H1 (cell line): ENCODE data around the gene GSTA2. TPM values are rescaled to one million over a fixed set of nuclear protein-coding genes. Genes with fewer than 3 reads are reported as not detected.
A peak's percentile ranks its signal among the peaks of the same experiment; 100 is the strongest.

Experiments
- ASH2L ChIP-seq: fragments of 200-600, 300-600 bp; sonication (generic); IDR thresholded peaks from one replicate; pipeline ENCODE4 v1.7.1; 2017; ENCODE audit warnings: low read length
- BRCA1 ChIP-seq: IDR thresholded peaks from 2 replicates; pipeline ENCODE4 v1.6.1; 2012; ENCODE audit warnings: low read depth, low read length, improper control_type of control experiment
- CEBPB ChIP-seq: IDR thresholded peaks from 2 replicates; pipeline ENCODE4 v1.6.1; 2012; ENCODE audit warnings: low read depth, low read length
- CHD1 ChIP-seq: IDR thresholded peaks from 2 replicates; pipeline ENCODE4 v1.6.1; 2012; ENCODE audit warnings: low read depth, low read length, improper control_type of control experiment
- EGR1 ChIP-seq: IDR thresholded peaks from 2 replicates; pipeline ENCODE4 v1.6.1; 2011; ENCODE audit warnings: low read depth, low read length, borderline replicate concordance
- GABPA ChIP-seq: IDR thresholded peaks from 2 replicates; pipeline ENCODE4 v1.6.1; 2011; ENCODE audit warnings: mild to moderate bottlenecking, low read length, moderate library complexity, borderline replicate concordance; ENCODE audit not compliant: insufficient read depth
- JUND ChIP-seq: IDR thresholded peaks from 2 replicates; pipeline ENCODE4 v1.6.1; 2011; ENCODE audit warnings: mild to moderate bottlenecking, improper control_type of control experiment, low read length
- MAFK ChIP-seq: IDR thresholded peaks from 2 replicates; pipeline ENCODE4 v1.6.1; 2012; ENCODE audit warnings: low read depth, mild to moderate bottlenecking, improper control_type of control experiment, low read length
- NANOG ChIP-seq: IDR thresholded peaks from 2 replicates; pipeline ENCODE4 v1.6.1; 2011; ENCODE audit warnings: low read length, low read depth, mild to moderate bottlenecking, inconsistent platforms; ENCODE audit not compliant: insufficient read depth, poor library complexity, severe bottlenecking
- POLR2AphosphoS5 ChIP-seq: IDR thresholded peaks from 2 replicates; pipeline ENCODE4 v1.6.1; 2011; ENCODE audit warnings: low read depth, low read length
- RAD21 ChIP-seq, 2 experiments: IDR thresholded peaks in 1 of 2; conservative IDR thresholded peaks in 1 of 2; 2 replicates each; pipeline ENCODE4 v1.6.1; 2011; ENCODE audit warnings: low read depth in 2 of 2, low read length in 2 of 2, improper control_type of control experiment in 1 of 2, inconsistent platforms in 1 of 2, mild to moderate bottlenecking in 1 of 2, moderate library complexity in 1 of 2
- RFX5 ChIP-seq: IDR thresholded peaks from 2 replicates; pipeline ENCODE4 v1.6.1; 2011; ENCODE audit warnings: low read depth, low read length, improper control_type of control experiment, borderline replicate concordance
- SIN3A ChIP-seq, 2 experiments: IDR thresholded peaks in 1 of 2; conservative IDR thresholded peaks in 1 of 2; 2 replicates each; pipeline ENCODE4 v1.6.1; 2011 to 2012; ENCODE audit warnings: low read length in 2 of 2, improper control_type of control experiment in 1 of 2, low read depth in 1 of 2, mild to moderate bottlenecking in 1 of 2
- SIRT6 ChIP-seq: IDR thresholded peaks from one replicate; pipeline ENCODE4 v1.7.1; 2012; ENCODE audit warnings: low read length, inconsistent platforms
- SP2 ChIP-seq: IDR thresholded peaks from 2 replicates; pipeline ENCODE4 v1.6.1; 2012; ENCODE audit warnings: mild to moderate bottlenecking, low read length, inconsistent platforms
- SRF ChIP-seq: IDR thresholded peaks from 2 replicates; pipeline ENCODE4 v1.6.1; 2011; ENCODE audit warnings: mild to moderate bottlenecking, low read depth, low read length, moderate library complexity
- TAF7 ChIP-seq: optimal IDR thresholded peaks from 2 replicates; pipeline ENCODE3; 2011; ENCODE audit warnings: low read depth, mild to moderate bottlenecking, inconsistent platforms, low read length, moderate library complexity, borderline replicate concordance
- TEAD4 ChIP-seq: IDR thresholded peaks from 2 replicates; pipeline ENCODE4 v1.6.1; 2012; ENCODE audit warnings: low read depth, low read length, inconsistent platforms, mixed read lengths
- polyA plus RNA-seq, 7 experiments: library from polyadenylated mRNA; depleted of rRNA in 3 of 7; stranded (reverse) in 5 of 7; unstranded in 2 of 7; fragments of >200 nt in 5 of 7; fragments of 200-250 nt in 2 of 7; gene quantifications; 1 replicate in 5 of 7; 2 replicates in 1 of 7; 4 replicates in 1 of 7; pipeline versions ENCODE4 v1.2.1 to v1.2.3, GENCODE V29; 2011 to 2013; ENCODE audit warnings: missing spikeins in 2 of 7, mixed read lengths in 2 of 7
- total RNA-seq: library from RNA; stranded (reverse); fragmentation: NEBNext Ultra II Directional; extraction: Animal tissue kit (Norgen Biotek cat#: 25700); gene quantifications from 2 replicates; pipeline ENCODE4 v1.2.1, GENCODE V29; 2021
- TF ChIP-seq, protein P1 (sequence below): IDR thresholded peaks from 2 replicates; pipeline ENCODE4 v1.6.1; 2011; ENCODE audit warnings: low read length, improper control_type of control experiment
- TF ChIP-seq, protein P2 (sequence below): IDR thresholded peaks from 2 replicates; pipeline ENCODE4 v1.6.1; 2012; ENCODE audit warnings: inconsistent platforms

Gene GSTA2
- total and polyA plus RNA-seq, 2 of the 8 experiments (the other 6 are each of a cell fraction or from before 2014, with no cell fraction given), result 0.05 TPM; not detected in 1

DNA sequence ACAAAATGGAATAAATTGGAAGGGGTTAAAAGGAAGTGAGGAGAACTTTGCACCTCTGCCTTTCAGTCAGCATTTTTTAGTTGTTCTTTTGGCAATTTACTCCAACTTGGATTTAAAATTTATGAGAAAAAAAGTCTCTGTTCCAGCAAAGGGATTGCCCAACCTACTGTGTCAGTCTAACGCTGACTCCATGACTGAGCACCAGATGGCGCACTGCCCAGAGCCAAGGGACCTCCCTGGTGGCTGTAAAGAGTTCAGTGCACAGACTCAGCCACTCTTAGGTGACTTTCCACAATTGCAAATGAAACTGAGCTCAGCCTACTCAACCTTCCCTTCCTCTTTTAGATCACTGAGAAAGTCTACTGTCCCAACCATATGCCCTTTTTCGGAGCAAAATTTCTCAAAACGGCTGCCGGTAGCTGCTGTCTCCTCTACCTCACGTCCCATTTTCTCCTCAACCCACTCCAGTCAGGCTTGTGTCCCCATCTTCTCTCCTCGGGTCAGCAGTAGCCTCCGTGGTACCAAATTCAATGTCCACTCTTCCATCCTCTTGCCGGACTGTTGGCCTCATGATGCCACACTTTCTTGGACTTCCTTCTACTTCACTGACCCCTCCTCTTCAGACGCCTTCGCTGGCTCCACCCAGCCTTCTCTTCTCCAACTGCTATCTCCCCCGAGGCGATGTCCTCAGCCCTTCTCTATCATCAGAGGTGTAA, 38.7 kb downstream of the GSTA2 start (continued):
- peak; percentile 71 to 82 for TF ChIP-seq RAD21 (IDR thresholded peaks at IDR 0.05 in 1 of 2, conservative IDR thresholded peaks at IDR 0.05 in 1 of 2; ENCODE audit: low read depth in 2 of 2, low read length in 2 of 2)
- TF ChIP-seq CEBPB, result peak; percentile 98
- TF ChIP-seq, protein P1, sequence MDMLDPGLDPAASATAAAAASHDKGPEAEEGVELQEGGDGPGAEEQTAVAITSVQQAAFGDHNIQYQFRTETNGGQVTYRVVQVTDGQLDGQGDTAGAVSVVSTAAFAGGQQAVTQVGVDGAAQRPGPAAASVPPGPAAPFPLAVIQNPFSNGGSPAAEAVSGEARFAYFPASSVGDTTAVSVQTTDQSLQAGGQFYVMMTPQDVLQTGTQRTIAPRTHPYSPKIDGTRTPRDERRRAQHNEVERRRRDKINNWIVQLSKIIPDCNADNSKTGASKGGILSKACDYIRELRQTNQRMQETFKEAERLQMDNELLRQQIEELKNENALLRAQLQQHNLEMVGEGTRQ, result no peak
- TF ChIP-seq GABPA, result no peak
- no peak for TF ChIP-seq MAFK
- no peak for TF ChIP-seq CHD1
- TF ChIP-seq SRF, result no peak
- no peak for TF ChIP-seq JUND
- no peak for TF ChIP-seq TAF7
- no peak for TF ChIP-seq SIN3A (conservative IDR thresholded peaks at IDR 0.05 in 1 of 2, IDR thresholded peaks at IDR 0.05 in 1 of 2; ENCODE audit: low read depth in 1 of 2, low read length in 2 of 2)
- TF ChIP-seq EGR1, result no peak
- TF ChIP-seq, protein P2, sequence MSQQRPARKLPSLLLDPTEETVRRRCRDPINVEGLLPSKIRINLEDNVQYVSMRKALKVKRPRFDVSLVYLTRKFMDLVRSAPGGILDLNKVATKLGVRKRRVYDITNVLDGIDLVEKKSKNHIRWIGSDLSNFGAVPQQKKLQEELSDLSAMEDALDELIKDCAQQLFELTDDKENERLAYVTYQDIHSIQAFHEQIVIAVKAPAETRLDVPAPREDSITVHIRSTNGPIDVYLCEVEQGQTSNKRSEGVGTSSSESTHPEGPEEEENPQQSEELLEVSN, result no peak
- no peak for TF ChIP-seq POLR2AphosphoS5
- no peak for TF ChIP-seq TEAD4
- TF ChIP-seq NANOG, result no peak
- no peak for TF ChIP-seq RFX5
- TF ChIP-seq SP2, result no peak
- no peak for TF ChIP-seq SIRT6
- no peak for TF ChIP-seq ASH2L
- TF ChIP-seq BRCA1, result no peak
